NOMO-1 (cell line): ENCODE data around the gene MND1.
"Not testable (repeated sequence)": the region's sequence is repeated elsewhere in the genome, so short reads cannot be mapped to it uniquely, and the experiment has no call there.

Source experiments
- DNase-seq, 2 experiments: peaks; one replicate each; lab custom pipeline; 2025; ENCODE audit not compliant: unreplicated experiment in 2 of 2; lab: John Stamatoyannopoulos, UW

Gene MND1

GRCh38 chr4:153432965-153433753, 88.7 kb downstream of the MND1 start:
- peak; percentile 85 to 95 for DNase-seq

- no peak for DNase-seq
Observed at GRCh38 chr4:153433754-153434105, 89.2 kb downstream of the MND1 start.

GRCh38 chr4:153434190-153434589, 89.7 kb downstream of the MND1 start:
- DNase-seq, result no peak

- peak in 1 of 2 experiments; percentile 48 for DNase-seq
Observed at GRCh38 chr4:153438916-153439756, 94.6 kb downstream of the MND1 start.

- DNase-seq, result no peak
Observed at GRCh38 chr4:153439831-153440230, 95.3 kb downstream of the MND1 start.

- DNase-seq, result peak in 1 of 2 experiments; percentile 18
Observed at GRCh38 chr4:153440475-153440874, 96.0 kb downstream of the MND1 start.

GRCh38 chr4:153447175-153447905, 102.9 kb downstream of the MND1 start:
- no peak for DNase-seq

GRCh38 chr4:153448003-153448731, 103.7 kb downstream of the MND1 start:
- DNase-seq, result no peak

- DNase-seq, result no peak
Observed at GRCh38 chr4:153449338-153449737, 104.8 kb downstream of the MND1 start.

- no peak for DNase-seq
Observed at GRCh38 chr4:153450544-153450917, 106.0 kb downstream of the MND1 start.

GRCh38 chr4:153451145-153451544, 106.7 kb downstream of the MND1 start:
- DNase-seq, result not testable (repeated sequence)

- peak; percentile 29 to 43 for DNase-seq
Observed at GRCh38 chr4:153451911-153452657, 107.6 kb downstream of the MND1 start.

GRCh38 chr4:153452658-153453378, 108.3 kb downstream of the MND1 start:
- no peak for DNase-seq

GRCh38 chr4:153453402-153453801, 108.9 kb downstream of the MND1 start:
- no peak for DNase-seq

GRCh38 chr4:153458969-153459368, 114.5 kb downstream of the MND1 start:
- DNase-seq, result no peak

- not testable (repeated sequence) for DNase-seq
Observed at GRCh38 chr4:153461549-153461948, 117.1 kb downstream of the MND1 start.

GRCh38 chr4:153464068-153464467, 119.6 kb downstream of the MND1 start:
- no peak for DNase-seq
